Cardiac fibroblast (primary cell): ENCODE data around the gene BPIFA2.
A peak's percentile ranks its signal among the peaks of the same experiment; 100 is the strongest.
"Not testable (repeated sequence)": the region's sequence is repeated elsewhere in the genome, so short reads cannot be mapped to it uniquely, and the experiment has no call there.

Source experiments
- DNase-seq, 2 donors: peaks; one replicate each; pipeline versions ENCODE4 v3.0.0 to v3.0.0-alpha.2; 2010; ENCODE audit warnings: low read depth in 2 of 2
- H3K4me3 ChIP-seq, 2 donors: replicated peaks in 1 of 2; 1 replicate in 1 of 2; 2 replicates in 1 of 2; pipeline ENCODE4 v1.5.1; 2011; ENCODE audit warnings: low read depth in 2 of 2, low read length in 2 of 2, mild to moderate bottlenecking in 2 of 2, moderate library complexity in 1 of 2
- CTCF ChIP-seq: IDR thresholded peaks from one replicate; pipeline ENCODE4 v1.5.1; 2011; ENCODE audit warnings: low read depth, mild to moderate bottlenecking, low read length, inconsistent platforms

Gene BPIFA2

DNA sequence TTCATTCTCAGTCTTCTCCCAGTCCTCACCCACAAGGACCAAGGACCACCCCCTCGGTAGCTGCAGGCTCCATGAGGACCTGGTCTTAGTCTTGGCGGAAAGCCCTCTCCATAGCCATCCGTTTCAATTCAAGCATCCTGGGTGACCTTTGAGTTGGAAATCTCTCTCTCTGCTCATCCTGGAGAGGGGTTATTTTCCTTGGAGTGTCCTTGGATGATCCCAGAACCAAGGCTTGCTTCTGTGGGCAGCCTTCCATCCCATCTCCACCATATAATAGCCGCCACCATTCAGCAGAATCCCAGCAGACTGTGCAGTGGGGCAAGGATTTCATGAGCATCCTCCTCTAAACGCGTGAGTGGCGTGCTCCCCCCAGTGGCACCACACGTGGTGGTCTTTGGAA, at the start of gene BPIFA2:
Gene BPIFA2 (plus strand): TSS at position 301 of the 400 bp plus-strand sequence. CDS start 987 bp downstream, outside the sequence.
- TF ChIP-seq CTCF: no peak
- no peak for DNase-seq
- H3K4me3 ChIP-seq: no peak within 1 kb of the TSS

DNA sequence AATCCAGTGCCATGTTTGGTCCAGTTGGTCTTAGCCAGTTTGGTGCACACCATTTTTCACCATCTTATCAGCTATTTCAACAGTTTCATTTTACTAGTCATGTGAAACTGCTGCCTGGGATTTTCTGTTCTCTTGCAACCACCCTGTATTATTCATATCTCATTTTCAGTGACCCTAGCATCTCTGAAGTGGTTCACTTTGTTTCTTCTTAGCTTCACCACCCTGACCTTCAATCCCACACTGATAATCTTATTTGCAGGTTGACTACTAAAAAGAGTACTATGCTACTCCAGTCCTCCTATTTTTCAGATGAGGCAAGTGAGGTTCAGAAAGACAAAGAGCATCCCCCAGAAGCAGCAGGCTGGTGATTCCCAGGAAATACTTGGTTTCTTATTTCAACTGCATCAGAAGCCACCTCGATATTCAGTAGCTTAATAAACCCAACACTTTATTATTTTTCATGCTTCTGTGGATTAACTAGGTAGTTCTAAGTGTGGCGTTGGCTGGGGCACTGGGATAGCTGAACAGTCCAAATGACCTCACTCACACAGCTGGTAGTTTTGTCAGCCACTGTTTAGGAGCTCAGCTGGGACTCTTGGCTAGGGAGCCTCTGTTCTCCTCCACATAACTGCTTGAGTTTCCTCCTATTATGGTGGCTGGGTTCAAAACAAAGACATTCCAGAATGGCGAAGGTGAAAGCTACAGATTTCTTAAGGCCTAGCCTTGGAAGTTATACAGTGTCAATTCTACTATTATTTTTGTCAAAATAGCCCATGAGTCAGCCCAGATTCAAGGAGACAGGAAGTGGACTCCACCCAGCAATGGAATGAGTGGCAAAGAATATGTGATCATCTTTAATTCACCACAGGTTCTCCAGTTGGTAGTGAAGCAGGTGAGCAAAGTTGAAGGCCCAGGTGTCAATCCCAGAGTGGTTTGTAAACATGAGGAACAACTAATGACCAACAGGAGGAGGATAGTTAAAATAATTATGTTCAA, 47.9 kb upstream of the BPIFA2 start:
- H3K4me3 ChIP-seq: no peak overlapping the region
- TF ChIP-seq CTCF: no peak
- peak in 1 of 2 donors; percentile 6 for DNase-seq

DNA sequence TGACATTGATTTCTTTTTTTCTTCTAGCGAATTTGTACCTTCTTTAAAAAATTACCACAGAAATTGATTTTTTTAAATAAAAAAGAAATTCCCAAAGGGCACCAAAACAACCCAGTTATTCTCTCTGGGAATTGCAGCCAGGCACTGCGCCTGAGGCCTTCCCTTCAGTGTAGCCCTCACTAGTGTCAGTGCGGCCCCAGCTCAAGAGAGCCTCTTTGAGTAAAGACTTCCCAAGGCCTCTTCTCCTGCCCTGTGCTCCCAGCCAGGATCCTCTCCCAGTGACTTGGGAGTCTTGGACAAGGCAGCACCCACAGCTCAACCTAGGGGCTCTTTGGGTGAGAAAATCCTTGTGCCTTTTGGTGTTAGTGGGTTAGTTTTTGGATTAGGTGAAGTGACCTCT, 47.0 kb upstream of the BPIFA2 start:
- TF ChIP-seq CTCF: no peak
- no peak for DNase-seq
- no peak overlapping the region for H3K4me3 ChIP-seq

DNA sequence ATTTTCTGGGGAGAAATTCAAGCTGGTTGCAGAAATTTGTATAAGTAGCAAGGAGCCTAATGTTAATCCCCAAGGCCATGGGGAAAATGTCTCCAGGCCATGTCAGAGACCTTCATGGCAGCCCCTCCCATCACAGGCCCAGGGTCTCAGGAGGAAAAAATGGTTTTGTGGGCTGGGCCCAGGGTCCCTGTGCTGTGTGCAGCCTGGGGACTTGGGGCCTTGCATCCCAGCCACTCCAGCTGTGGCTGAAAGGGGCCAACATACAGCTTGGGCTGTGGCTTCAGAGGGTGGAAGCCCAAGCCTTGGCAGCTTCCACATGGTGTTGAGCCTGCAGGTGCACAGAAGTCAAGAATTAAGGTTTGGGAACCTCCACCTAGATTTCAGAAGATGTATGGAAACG, 45.7 kb upstream of the BPIFA2 start:
- DNase-seq, H3K4me3 ChIP-seq: not testable (repeated sequence)

- no peak for DNase-seq
- no peak for TF ChIP-seq CTCF
These were observed 43.7 kb upstream of the BPIFA2 start for GRCh38 chr20:33124261-33124660.

DNA sequence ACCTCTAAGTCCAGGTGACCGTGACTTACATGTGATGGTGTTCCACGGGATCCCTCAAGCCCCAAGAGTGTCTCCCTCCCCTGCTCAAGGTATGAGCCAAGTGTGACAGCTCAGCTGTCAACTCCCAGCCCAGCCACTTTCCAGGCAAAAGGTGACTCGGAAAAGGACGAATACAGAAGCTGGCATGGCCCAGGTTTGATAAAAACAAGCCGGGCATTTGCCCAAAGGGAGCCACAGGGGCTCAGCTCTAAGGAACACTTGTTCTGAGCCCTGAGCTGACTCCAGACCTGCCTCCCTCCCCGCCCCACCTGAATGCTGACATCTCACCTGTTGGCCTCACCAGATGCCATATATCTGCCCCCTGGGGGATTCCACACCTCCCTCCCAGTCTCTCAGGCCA, 43.0 kb upstream of the BPIFA2 start:
- TF ChIP-seq CTCF: no peak

More at GRCh38 chr20:33124261-33124660, 43.7 kb upstream of the BPIFA2 start:
- H3K4me3 ChIP-seq: no peak overlapping the region

GRCh38 chr20:33125983-33126382, 42.0 kb upstream of the BPIFA2 start:
- DNase-seq: no peak
- no peak overlapping the region for H3K4me3 ChIP-seq
- TF ChIP-seq CTCF: no peak

More for the DNA sequence above, 43.0 kb upstream of the BPIFA2 start:
- no peak overlapping the region for H3K4me3 ChIP-seq
- DNase-seq: no peak
